ENCODE measurements around the gene SLC16A11.
"Not testable (repeated sequence)": the region's sequence is repeated elsewhere in the genome, so short reads cannot be mapped to it uniquely, and the experiment has no call there.

Gene SLC16A11

GRCh38 chr17:7043497-7044198, at the start of gene SLC16A11:
TSS of gene SLC16A11 (minus strand) at chr17:7044092. CDS start at chr17:7043513, 579 bp downstream.
- DNase-seq = peak; percentile 78

GRCh38 chr17:7091311-7092005, 47.6 kb upstream of the SLC16A11 start:
- not testable (repeated sequence) for DNase-seq

- DNase-seq = not testable (repeated sequence)
Measured at GRCh38 chr17:7089570-7089969, 45.7 kb upstream of the SLC16A11 start.

GRCh38 chr17:7088442-7088841, 44.5 kb upstream of the SLC16A11 start:
- DNase-seq = not testable (repeated sequence)

- DNase-seq = no peak
Measured at GRCh38 chr17:7084088-7084487, 40.2 kb upstream of the SLC16A11 start.

GRCh38 chr17:7083592-7083991, 39.7 kb upstream of the SLC16A11 start:
- no peak for DNase-seq

GRCh38 chr17:7081341-7082062, 37.6 kb upstream of the SLC16A11 start:
- DNase-seq = no peak

- DNase-seq = no peak
Measured at GRCh38 chr17:7080456-7081041, 36.7 kb upstream of the SLC16A11 start.

- no peak for DNase-seq
Measured at GRCh38 chr17:7079581-7080455, 35.9 kb upstream of the SLC16A11 start, which contains the start of gene CLEC10A. TSS of gene CLEC10A (minus strand) at chr17:7080251. CDS start at chr17:7078812, 1,439 bp downstream.

- DNase-seq = no peak
Measured at GRCh38 chr17:7078711-7079110, 34.8 kb upstream of the SLC16A11 start.

- no peak for DNase-seq
Measured at GRCh38 chr17:7077911-7078546, 34.1 kb upstream of the SLC16A11 start.

GRCh38 chr17:7074931-7075330, 31.0 kb upstream of the SLC16A11 start:
- no peak for DNase-seq

- DNase-seq = no peak
Measured at GRCh38 chr17:7072406-7072805, 28.5 kb upstream of the SLC16A11 start.

GRCh38 chr17:7070712-7071111, 26.8 kb upstream of the SLC16A11 start:
- DNase-seq = no peak

- DNase-seq = no peak
Measured at GRCh38 chr17:7068268-7068667, 24.4 kb upstream of the SLC16A11 start.

- no peak for DNase-seq
Measured at GRCh38 chr17:7067198-7067597, 23.3 kb upstream of the SLC16A11 start.

- no peak for DNase-seq
Measured at GRCh38 chr17:7064261-7064660, 20.4 kb upstream of the SLC16A11 start.

- no peak for DNase-seq
Measured at GRCh38 chr17:7063518-7064094, 19.7 kb upstream of the SLC16A11 start.

- no peak for DNase-seq
Measured at GRCh38 chr17:7060165-7060891, 16.4 kb upstream of the SLC16A11 start.

- no peak for DNase-seq
Measured at GRCh38 chr17:7058831-7059447, 15.0 kb upstream of the SLC16A11 start.

Data from NCI-H526 treated with DMSO at 0.1 percent for 48 hours (cell line).